HG02588 (cell line): ENCODE results near the gene TAF1D.
"Not testable (repeated sequence)": the region's sequence is repeated elsewhere in the genome, so short reads cannot be mapped to it uniquely, and the experiment has no call there.

Experiments
- ATAC-seq: cut with Tn5 transposase; IDR thresholded peaks from one replicate; pipeline ENCODE4 v1.9.1; 2021; ENCODE audit warnings: mild to moderate bottlenecking, moderate library complexity; ENCODE audit not compliant: unreplicated experiment

The TAF1D gene

GRCh38 chr11:93751001-93751400, 9.7 kb upstream of the TAF1D start:
- ATAC-seq = no peak

- peak; percentile 80 for ATAC-seq
Observed at GRCh38 chr11:93747122-93747521, 5.8 kb upstream of the TAF1D start.

- ATAC-seq = no peak
Observed at GRCh38 chr11:93746101-93746500, 4.8 kb upstream of the TAF1D start.

GRCh38 chr11:93745005-93745755, 3.9 kb upstream of the TAF1D start:
- ATAC-seq = not testable (repeated sequence)

- no peak for ATAC-seq
Observed at GRCh38 chr11:93744669-93745004, 3.3 kb upstream of the TAF1D start.

- no peak for ATAC-seq
Observed at GRCh38 chr11:93743291-93743690, 2.0 kb upstream of the TAF1D start.

GRCh38 chr11:93741882-93742226, 559 bp upstream of the TAF1D start:
- ATAC-seq = peak; percentile 9

- ATAC-seq = peak; percentile 44
Observed at GRCh38 chr11:93740730-93741093, 583 bp downstream of the TAF1D start.

- no peak for ATAC-seq
Observed at GRCh38 chr11:93740031-93740729, 1.1 kb downstream of the TAF1D start.

- no peak for ATAC-seq
Observed at GRCh38 chr11:93738647-93739081, 2.6 kb downstream of the TAF1D start.

GRCh38 chr11:93737904-93738612, 3.2 kb downstream of the TAF1D start:
- ATAC-seq = no peak

- no peak for ATAC-seq
Observed at GRCh38 chr11:93736129-93736528, 5.2 kb downstream of the TAF1D start.

- no peak for ATAC-seq
Observed at GRCh38 chr11:93735627-93736026, 5.7 kb downstream of the TAF1D start.

GRCh38 chr11:93734427-93735222, 6.7 kb downstream of the TAF1D start:
- ATAC-seq = no peak

GRCh38 chr11:93733474-93733873, 7.8 kb downstream of the TAF1D start:
- no peak for ATAC-seq

- ATAC-seq = no peak
Observed at GRCh38 chr11:93732237-93732892, 8.9 kb downstream of the TAF1D start.

GRCh38 chr11:93730108-93731107, 10.9 kb downstream of the TAF1D start:
- no peak for ATAC-seq

GRCh38 chr11:93729129-93729616, 12.1 kb downstream of the TAF1D start:
- no peak for ATAC-seq

GRCh38 chr11:93728792-93729128, 12.5 kb downstream of the TAF1D start:
- no peak for ATAC-seq
